Endothelial cell of umbilical vein (primary cell): Measurements from ENCODE around the gene DDX24. TPM values are rescaled to one million over a fixed set of nuclear protein-coding genes. Genes with fewer than 3 reads are reported as not detected.

Source experiments
- BruUV-seq: library from RNA; stranded (reverse); fragments of 400-500 nt; replicated peaks from 2 replicates; lab custom pipeline; 2021; lab: Mats Ljungman, UMichigan
- CTCF ChIA-PET: fragments of 300-600, 350-600 bp; sonication (Branson Sonifier 250); formaldehyde crosslinking; loops from one replicate; lab custom pipeline; 2021; ENCODE audit warnings: antibody characterized with exemption, inconsistent platforms; lab: Charles Lee
- POLR2A ChIA-PET: fragments of 300-600, 350-600 bp; sonication (Branson Sonifier 250); formaldehyde crosslinking; loops from one replicate; lab custom pipeline; 2021; ENCODE audit warnings: antibody characterized with exemption, inconsistent platforms; lab: Charles Lee
- DNase-seq: peaks from one replicate; pipeline ENCODE4 v3.0.0-alpha.2; 2011; ENCODE audit warnings: low read depth, low spot score
- FAIRE-seq: peaks from 2 replicates; lab custom pipeline; 2011; peaks lifted over from hg19 to GRCh38; lab: Jason Lieb, UNC
- H2AFZ ChIP-seq: 2 replicates; pipeline ENCODE4 v1.6.0; 2012; ENCODE audit warnings: low read depth, low read length, control low read depth, inconsistent platforms
- H3K27ac ChIP-seq: 2 replicates; pipeline ENCODE4 v1.5.1; 2011; ENCODE audit warnings: low read depth, mild to moderate bottlenecking, control low read depth, low read length, moderate library complexity; ENCODE audit not compliant: insufficient read depth
- H3K27me3 ChIP-seq, 2 experiments: 2 replicates each; pipeline versions ENCODE4 v1.6.0 to v1.6.1; 2011; ENCODE audit warnings: low read length in 2 of 2, mixed read lengths in 1 of 2; ENCODE audit not compliant: control insufficient read depth in 2 of 2, insufficient read depth in 2 of 2
- H3K36me3 ChIP-seq, 2 experiments: 2 replicates in 1 of 2; 3 replicates in 1 of 2; pipeline ENCODE4 v1.5.1; 2011; ENCODE audit warnings: low read length in 2 of 2, mild to moderate bottlenecking in 1 of 2, moderate library complexity in 1 of 2; ENCODE audit not compliant: control insufficient read depth in 2 of 2, insufficient read depth in 2 of 2; ENCODE audit errors: extremely low read depth in 1 of 2
- H3K4me1 ChIP-seq: 3 replicates; pipeline ENCODE4 v1.5.1; 2011; ENCODE audit warnings: mild to moderate bottlenecking, low read length; ENCODE audit not compliant: control insufficient read depth, insufficient read depth; ENCODE audit errors: extremely low read depth
- H3K4me2 ChIP-seq: 2 replicates; pipeline ENCODE4 v1.6.1; 2011; ENCODE audit warnings: low read length, control low read depth, mixed read lengths; ENCODE audit not compliant: insufficient read depth
- H3K4me3 ChIP-seq, 3 experiments: fragments of 200-600 bp in 1 of 3; sonication (generic), shearing (Covaris generic) in 1 of 3; replicated peaks in 1 of 3; 2 replicates each; pipeline ENCODE4 v1.5.1; 2011 to 2016; ENCODE audit warnings: control low read depth in 3 of 3, low read length in 3 of 3, mild to moderate bottlenecking in 2 of 3, inconsistent platforms in 1 of 3, low read depth in 1 of 3, moderate library complexity in 1 of 3; ENCODE audit not compliant: insufficient read depth in 1 of 3
- H3K79me2 ChIP-seq: 2 replicates; pipeline ENCODE4 v1.6.0; 2012; ENCODE audit warnings: low read length, inconsistent platforms; ENCODE audit not compliant: control insufficient read depth, insufficient read depth
- H3K9ac ChIP-seq: replicated peaks from 2 replicates; pipeline ENCODE3; 2011; ENCODE audit warnings: low read length, control low read depth; ENCODE audit not compliant: insufficient read depth; ENCODE audit errors: extremely low read depth
- H3K9me1 ChIP-seq: replicated peaks from 3 replicates; pipeline ENCODE4 v1.6.0; 2011; ENCODE audit warnings: mild to moderate bottlenecking, low read length; ENCODE audit not compliant: control insufficient read depth, insufficient read depth; ENCODE audit errors: extremely low read depth
- H3K9me3 ChIP-seq: replicated peaks from 2 replicates; pipeline ENCODE4 v1.5.1; 2012; ENCODE audit warnings: low read length, inconsistent platforms; ENCODE audit not compliant: control insufficient read depth, insufficient read depth
- H4K20me1 ChIP-seq: replicated peaks from 2 replicates; pipeline ENCODE3; 2011; ENCODE audit warnings: mild to moderate bottlenecking, low read length; ENCODE audit not compliant: control insufficient read depth, insufficient read depth; ENCODE audit errors: extremely low read depth
- CTCF ChIP-seq, 2 donors: IDR thresholded peaks; 1 replicate in 1 of 2; 2 replicates in 1 of 2; pipeline ENCODE4 v1.5.1; 2011; ENCODE audit warnings: low read length in 2 of 2, mild to moderate bottlenecking in 2 of 2, moderate library complexity in 2 of 2, control low read depth in 1 of 2, inconsistent platforms in 1 of 2, low read depth in 1 of 2; ENCODE audit not compliant: insufficient read depth in 1 of 2; ENCODE audit errors: extremely low read depth in 1 of 2
- GATA2 ChIP-seq: IDR thresholded peaks from 2 replicates; pipeline ENCODE4 v1.7.0; 2011; ENCODE audit warnings: low read depth, mild to moderate bottlenecking, moderate library complexity, mixed read lengths, low read length; ENCODE audit not compliant: insufficient read length, insufficient read depth
- MAX ChIP-seq: IDR thresholded peaks from 2 replicates; pipeline ENCODE4 v1.6.1; 2011; ENCODE audit not compliant: insufficient read depth, insufficient read length
- POLR2AphosphoS5 ChIP-seq: IDR thresholded peaks from 2 replicates; pipeline ENCODE4 v1.6.1; 2012; ENCODE audit warnings: low read depth, mild to moderate bottlenecking, control low read depth, low read length, moderate library complexity; ENCODE audit not compliant: insufficient read depth
- dilution Hi-C: fragments of 300-500 bp; cut with MboI; formaldehyde crosslinking; loops from one replicate; pipeline ENCODE4 v1.15.0; 2019; ENCODE audit warnings: low sequenced_read_pairs; ENCODE audit not compliant: extremely low pct_ligation_motif_present
- intact Hi-C: fragments of 100-400 bp; cut with micrococcal nuclease; formaldehyde crosslinking; loops from one replicate; pipeline ENCODE4 v1.10.0; 2022
- polyA plus RNA-seq, 4 experiments: library from polyadenylated mRNA; depleted of rRNA in 3 of 4; stranded (reverse) in 3 of 4; unstranded in 1 of 4; fragments of >200 nt; gene quantifications; 2 replicates each; pipeline versions ENCODE4 v1.2.1 to v1.2.3, GENCODE V29; 2011 to 2012; ENCODE audit warnings: missing spikeins in 1 of 4
- total RNA-seq: library from RNA; stranded (reverse); gene quantifications from 2 replicates; pipeline ENCODE4 v1.2.3, GENCODE V29; 2021

The DDX24 gene
- total and polyA plus RNA-seq, 2 donors (not counting 3 experiments of a cell fraction or from before 2014, with no cell fraction given): 88.3 to 141 TPM

DNA sequence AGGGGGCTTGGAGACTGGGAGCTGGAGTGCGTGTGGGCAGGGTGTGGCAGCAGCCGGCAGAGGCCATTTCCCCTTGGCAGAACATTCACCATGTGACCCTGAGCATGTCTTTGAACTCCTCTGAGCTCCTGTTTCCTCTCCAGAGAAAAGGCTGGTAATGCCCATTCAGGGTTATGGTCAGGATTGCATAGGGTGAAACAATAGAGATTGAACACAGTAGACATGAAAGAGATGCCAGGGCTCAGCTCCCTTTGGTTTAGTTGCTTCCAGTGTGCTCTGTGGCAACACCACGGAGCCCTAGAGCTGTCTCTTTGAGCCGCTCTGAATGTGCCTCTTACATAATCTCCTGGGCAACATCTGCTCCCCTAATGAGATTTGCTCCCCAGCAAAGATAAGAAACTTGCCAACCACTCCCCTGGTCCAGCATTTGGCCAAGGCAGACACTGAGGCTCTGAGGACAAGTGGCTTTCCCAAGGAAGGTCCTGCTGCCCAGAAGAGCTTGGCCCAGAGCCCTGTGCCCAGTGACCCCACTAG lies 34.1 kb upstream of the DDX24 start:
- H3K9ac ChIP-seq: no peak overlapping the region
- dilution Hi-C loops (no loop called here), intact Hi-C loops (loop anchor here (10.0 kb wide), 1 partner anchor 1060 kb away; no protein-coding TSS in a partner anchor)
- peak overlapping the region; percentile 20 for H2AFZ ChIP-seq
- ChIA-PET POLR2A (interaction anchor here (1.4 kb wide), 1 partner anchor 34 kb away, joined by 5 read pairs; the partner anchor contains the start of genes DDX24 and IFI27L1), CTCF (interaction anchor here (0.8 to 6.1 kb wide), 8 partner anchors 10 to 175 kb away, joined by 3 to 67 read pairs (median 4); partner anchors contain the start of genes IFI27L2 and PPP4R4)
- H3K27me3 ChIP-seq: no peaks in the 10 kb centered on the region
- H3K27ac ChIP-seq: no peak overlapping the region
- H3K9me3 ChIP-seq: no peaks in the 10 kb centered on the region
- no peak overlapping the region for H3K4me3 ChIP-seq
- H4K20me1 ChIP-seq: no peaks in the 10 kb centered on the region
- BruUV-seq: no TSS peak
- no peaks in the 10 kb centered on the region for H3K9me1 ChIP-seq
- H3K36me3 ChIP-seq: no peaks in the 10 kb centered on the region
- TF ChIP-seq GATA2 (no peak), MAX (no peak), CTCF (IDR thresholded peaks at IDR 0.05; ENCODE audit: extremely low read depth in 1 of 2, insufficient read depth in 1 of 2, low read depth in 1 of 2, low read length in 2 of 2) (no peak), POLR2AphosphoS5 (peak; percentile 20)
- H3K79me2 ChIP-seq: no peaks in the 10 kb centered on the region
- FAIRE-seq: peak; percentile 90
- H3K4me2 ChIP-seq: peak overlapping the region; percentile 2
- peaks cover 19% of the 10 kb centered on the region for H3K4me1 ChIP-seq
- DNase-seq: peak; percentile 32
